Spleen (tissue), 7 donors: ENCODE measurements around the gene CFI.

Experiments used
- CTCF ChIP-seq, 11 experiments: fragments of 200-600 bp in 7 of 11; fragments of 450-650 bp in 4 of 11; sonication (generic) in 4 of 11; IDR thresholded peaks in 8 of 11; conservative IDR thresholded peaks in 3 of 11; 1 replicate in 7 of 11; 2 replicates in 4 of 11; pipeline versions ENCODE4 v1.4.0 to v1.8.0; 2016 to 2021; ENCODE audit warnings: antibody characterized with exemption in 11 of 11, inconsistent platforms in 4 of 11, mild to moderate bottlenecking in 1 of 11
- POLR2A ChIP-seq, 3 donors: fragments of 450-650 bp; IDR thresholded peaks; one replicate each; pipeline ENCODE4 v1.5.1; 2017; ENCODE audit warnings: antibody characterized with exemption in 3 of 3, mild to moderate bottlenecking in 1 of 3
- POLR2AphosphoS5 ChIP-seq, 3 donors: sonication (generic); formaldehyde crosslinking; IDR thresholded peaks; one replicate each; pipeline ENCODE4 v1.5.1; 2017; ENCODE audit warnings: antibody characterized with exemption in 3 of 3
- donor health status: DM: no; HTN: no; CAD: no; lungs with moderate emphysema.
- donor health status: DM: no; HTN: no; CAD: no.
- donor health status: DM: no; HTN: no; CAD: no.

GRCh38 chr4:109708990-109709389 lies 92.8 kb downstream of the CFI start:
- no peak for TF ChIP-seq CTCF (IDR thresholded peaks at IDR 0.05 in 8 of 11, conservative IDR thresholded peaks at IDR 0.05 in 3 of 11)
- TF ChIP-seq POLR2A (IDR thresholded peaks at IDR 0.05): no peak
- TF ChIP-seq POLR2AphosphoS5 (IDR thresholded peaks at IDR 0.05): no peak
